ENCODE data around the gene DENND4C.

Gene DENND4C

DNA sequence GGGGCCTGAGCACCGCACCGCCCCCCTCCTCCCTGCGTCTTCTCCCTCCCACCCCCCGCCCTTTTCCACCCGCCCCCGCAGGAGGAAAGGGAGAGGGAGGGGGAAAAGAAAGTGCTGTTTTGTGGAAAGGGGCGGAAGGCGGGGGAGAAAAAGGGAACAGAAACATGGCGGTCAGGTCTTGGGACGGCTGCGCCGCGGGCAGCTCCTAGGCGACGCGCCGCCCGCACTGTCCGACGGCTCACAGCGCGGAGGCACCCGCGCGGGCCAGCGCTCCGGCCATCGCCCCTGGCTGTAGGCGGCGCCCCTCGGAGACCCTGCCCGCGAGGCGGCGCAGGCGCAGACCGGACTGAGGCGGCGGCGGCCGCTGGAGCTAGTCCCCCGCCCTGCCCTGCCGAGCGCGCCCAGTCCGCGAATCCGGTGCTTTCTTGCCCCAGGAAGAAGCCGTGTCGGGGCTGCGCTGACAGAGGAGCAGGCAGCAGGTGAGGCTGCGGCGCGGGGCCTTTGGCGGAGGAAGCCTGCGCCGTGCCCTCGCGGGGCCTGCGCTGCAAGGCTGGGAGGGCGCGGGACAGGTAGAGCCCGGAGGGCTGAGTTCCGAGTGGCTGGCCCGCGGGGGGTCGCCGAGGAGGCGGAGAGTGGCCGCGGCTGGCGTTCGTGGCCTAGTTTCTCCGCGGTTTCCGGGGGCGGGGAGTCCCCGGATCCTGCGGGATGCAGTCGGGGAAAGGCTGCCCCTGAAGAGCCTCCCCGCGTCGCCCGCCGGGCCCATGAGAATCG lies at the start of gene DENND4C:
TSS of gene DENND4C (plus strand) at position 339 of the 771 bp plus-strand sequence. CDS start 45,482 bp downstream, outside the sequence.
- Histone ChIP-seq H3K27ac (ENCODE audit: poor library complexity, severe bottlenecking) (peak within 1 kb of the TSS; percentile 79), H3K4me1 (ENCODE audit: insufficient read depth, poor library complexity, severe bottlenecking) (peaks cover 7% of the 10 kb centered on the region), H3K4me3 (ENCODE audit: severe bottlenecking) (peak within 1 kb of the TSS; percentile 68), H3K36me3 (ENCODE audit: low read depth) (0 out of 2 replicates have a peak, but pooled peaks cover 6% of the 10 kb centered on the region), H3K9me3 (ENCODE audit: severe bottlenecking) (no peaks in the 10 kb centered on the region), H3K27me3 (ENCODE audit: insufficient read depth, poor library complexity, severe bottlenecking) (no peaks in the 10 kb centered on the region)
- TF ChIP-seq, protein P1, sequence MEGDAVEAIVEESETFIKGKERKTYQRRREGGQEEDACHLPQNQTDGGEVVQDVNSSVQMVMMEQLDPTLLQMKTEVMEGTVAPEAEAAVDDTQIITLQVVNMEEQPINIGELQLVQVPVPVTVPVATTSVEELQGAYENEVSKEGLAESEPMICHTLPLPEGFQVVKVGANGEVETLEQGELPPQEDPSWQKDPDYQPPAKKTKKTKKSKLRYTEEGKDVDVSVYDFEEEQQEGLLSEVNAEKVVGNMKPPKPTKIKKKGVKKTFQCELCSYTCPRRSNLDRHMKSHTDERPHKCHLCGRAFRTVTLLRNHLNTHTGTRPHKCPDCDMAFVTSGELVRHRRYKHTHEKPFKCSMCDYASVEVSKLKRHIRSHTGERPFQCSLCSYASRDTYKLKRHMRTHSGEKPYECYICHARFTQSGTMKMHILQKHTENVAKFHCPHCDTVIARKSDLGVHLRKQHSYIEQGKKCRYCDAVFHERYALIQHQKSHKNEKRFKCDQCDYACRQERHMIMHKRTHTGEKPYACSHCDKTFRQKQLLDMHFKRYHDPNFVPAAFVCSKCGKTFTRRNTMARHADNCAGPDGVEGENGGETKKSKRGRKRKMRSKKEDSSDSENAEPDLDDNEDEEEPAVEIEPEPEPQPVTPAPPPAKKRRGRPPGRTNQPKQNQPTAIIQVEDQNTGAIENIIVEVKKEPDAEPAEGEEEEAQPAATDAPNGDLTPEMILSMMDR (IDR thresholded peaks at IDR 0.05; ENCODE audit: poor library complexity, severe bottlenecking) = no peak
- peak; percentile 76 for ATAC-seq (ENCODE audit: low read depth)
- peak; percentile 83 for DNase-seq (ENCODE audit: low spot score)

DNA sequence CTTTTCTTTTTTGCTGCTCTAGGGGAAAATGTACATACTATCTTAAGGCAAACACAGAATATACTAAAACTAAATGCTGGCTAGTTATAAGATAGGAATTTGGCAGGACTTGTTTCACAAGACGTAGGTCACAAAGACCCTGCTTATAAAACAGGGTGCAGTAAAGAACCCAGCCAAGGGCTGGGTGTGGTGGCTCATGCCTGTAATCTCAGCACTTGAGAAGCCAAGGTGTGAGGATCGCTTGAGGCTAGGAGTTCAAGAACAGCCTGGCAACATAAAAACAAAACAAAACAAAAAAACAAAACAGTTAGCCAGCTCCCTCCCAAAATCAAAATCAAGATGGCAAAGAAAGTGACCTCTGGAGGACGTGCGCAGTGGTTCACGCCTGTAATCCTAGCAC lies 49.5 kb upstream of the DENND4C start:
- no peaks in the 10 kb centered on the region for H3K27me3 ChIP-seq (ENCODE audit: insufficient read depth, poor library complexity, severe bottlenecking)
- no peaks in the 10 kb centered on the region for H3K9me3 ChIP-seq (ENCODE audit: severe bottlenecking)
- DNase-seq (ENCODE audit: low spot score) (no peak), ATAC-seq (ENCODE audit: low read depth) (no peak)
- H3K27ac ChIP-seq (ENCODE audit: poor library complexity, severe bottlenecking) = no peak overlapping the region
- no peak overlapping the region for H3K4me3 ChIP-seq (ENCODE audit: severe bottlenecking)
- TF ChIP-seq, protein P1 (IDR thresholded peaks at IDR 0.05; ENCODE audit: poor library complexity, severe bottlenecking) = no peak
- no peaks in the 10 kb centered on the region for H3K36me3 ChIP-seq (ENCODE audit: low read depth)
- H3K4me1 ChIP-seq (ENCODE audit: insufficient read depth, poor library complexity, severe bottlenecking) = peaks cover 22% of the 10 kb centered on the region

DNA sequence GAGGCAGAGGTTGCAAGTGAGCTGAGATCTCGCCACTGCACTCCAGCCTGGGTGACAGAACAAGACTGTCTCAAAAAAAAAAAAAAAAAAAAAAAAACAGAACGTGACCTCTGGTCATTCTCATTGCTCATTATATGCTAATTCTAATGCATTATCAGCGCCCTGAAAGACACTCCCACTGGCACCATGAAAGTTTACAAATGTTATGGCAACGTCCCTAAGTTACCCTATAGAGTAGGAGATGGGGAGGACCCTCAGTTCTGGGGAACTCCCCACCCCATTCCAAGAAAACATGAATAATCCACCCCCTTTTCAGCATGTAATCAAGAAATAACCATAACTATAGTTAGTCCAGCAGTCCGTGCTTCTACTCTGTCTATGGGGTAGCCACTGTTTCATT lies 48.9 kb upstream of the DENND4C start:
- Histone ChIP-seq H3K4me1 (ENCODE audit: insufficient read depth, poor library complexity, severe bottlenecking) (peaks cover 28% of the 10 kb centered on the region), H3K4me3 (ENCODE audit: severe bottlenecking) (no peak overlapping the region), H3K27me3 (ENCODE audit: insufficient read depth, poor library complexity, severe bottlenecking) (no peaks in the 10 kb centered on the region), H3K27ac (ENCODE audit: poor library complexity, severe bottlenecking) (no peak overlapping the region), H3K9me3 (ENCODE audit: severe bottlenecking) (no peaks in the 10 kb centered on the region), H3K36me3 (ENCODE audit: low read depth) (no peaks in the 10 kb centered on the region)
- TF ChIP-seq, protein P1 (IDR thresholded peaks at IDR 0.05; ENCODE audit: poor library complexity, severe bottlenecking) = no peak
- ATAC-seq (ENCODE audit: low read depth) = no peak
- DNase-seq (ENCODE audit: low spot score) = no peak

DNA sequence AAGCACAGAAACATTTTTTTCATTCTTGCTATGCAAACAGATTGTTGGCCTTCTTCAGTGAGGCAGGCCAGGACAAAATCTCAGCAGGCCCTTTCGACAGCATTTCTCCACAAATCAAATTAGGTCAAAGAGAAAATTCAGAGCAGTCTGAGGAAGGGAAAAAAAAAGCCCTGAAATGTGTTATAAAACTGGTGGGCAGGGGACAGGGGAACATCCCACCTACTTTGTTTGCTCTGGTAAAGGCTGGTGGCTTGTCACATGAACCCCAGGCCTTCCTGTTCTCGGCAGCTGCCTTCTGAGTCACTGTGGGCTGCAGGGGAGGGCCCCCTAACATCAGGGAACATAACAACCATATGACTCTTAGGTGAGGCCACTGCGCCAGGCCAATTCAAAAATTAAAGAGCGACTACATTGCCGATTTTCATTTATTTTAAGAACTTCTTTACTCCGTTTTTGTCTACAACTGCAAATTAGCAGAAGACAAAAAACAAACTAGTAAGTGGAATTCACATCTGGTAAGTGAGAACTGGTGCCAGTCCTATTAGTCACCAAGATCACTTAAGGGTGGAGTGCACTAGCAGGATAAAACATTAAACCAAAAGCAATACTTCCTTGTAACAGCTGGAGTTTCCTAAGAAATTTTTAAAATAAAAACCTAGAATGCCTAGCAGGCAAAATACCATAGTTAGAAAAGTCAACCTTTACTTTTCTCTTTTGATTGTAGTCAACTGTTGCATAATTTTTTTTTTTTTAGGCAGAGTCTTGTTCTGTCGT lies 46.2 kb upstream of the DENND4C start:
- H3K4me1 ChIP-seq (ENCODE audit: insufficient read depth, poor library complexity, severe bottlenecking) = peaks cover 29% of the 10 kb centered on the region
- TF ChIP-seq, protein P1 (IDR thresholded peaks at IDR 0.05; ENCODE audit: poor library complexity, severe bottlenecking) = no peak
- DNase-seq (ENCODE audit: low spot score) (no peak), ATAC-seq (ENCODE audit: low read depth) (peak; percentile 94)
- no peaks in the 10 kb centered on the region for H3K27me3 ChIP-seq (ENCODE audit: insufficient read depth, poor library complexity, severe bottlenecking)
- H3K4me3 ChIP-seq (ENCODE audit: severe bottlenecking) = no peak overlapping the region
- no peaks in the 10 kb centered on the region for H3K36me3 ChIP-seq (ENCODE audit: low read depth)
- no peaks in the 10 kb centered on the region for H3K9me3 ChIP-seq (ENCODE audit: severe bottlenecking)
- H3K27ac ChIP-seq (ENCODE audit: poor library complexity, severe bottlenecking) = peak overlapping the region; percentile 73
